HEK293T (cell line): ENCODE results near the gene GMDS.

Experiments
- CTCF ChIA-PET: fragments of 350-600 bp; formaldehyde crosslinking; extraction: SDS; loops from one replicate; lab custom pipeline; 2021; ENCODE audit warnings: antibody characterized with exemption, inconsistent platforms; lab: Yijun Ruan, JAX
- POLR2A ChIA-PET: fragments of 350-600 bp; formaldehyde crosslinking; extraction: SDS; loops from one replicate; lab custom pipeline; 2020; ENCODE audit warnings: antibody characterized with exemption, inconsistent platforms; lab: Yijun Ruan, JAX
- DNase-seq: peaks from one replicate; pipeline ENCODE4 v3.0.0; 2012; ENCODE audit warnings: mixed read lengths; ENCODE audit errors: extremely low spot score
- ARNT ChIP-seq: fragments of 450-650 bp; IDR thresholded peaks from 2 replicates; pipeline ENCODE4 v1.6.1; 2017; ENCODE audit warnings: mild to moderate bottlenecking
- BHLHE40 ChIP-seq: fragments of 450-650 bp; IDR thresholded peaks from 2 replicates; pipeline ENCODE4 v1.6.1; 2016; ENCODE audit warnings: mild to moderate bottlenecking, moderate library complexity, borderline replicate concordance
- CTBP1 ChIP-seq: fragments of 450-650 bp; IDR thresholded peaks from 2 replicates; pipeline ENCODE4 v1.6.1; 2016; ENCODE audit warnings: borderline replicate concordance
- ELF4 ChIP-seq: fragments of 450-650 bp; IDR thresholded peaks from 2 replicates; pipeline ENCODE4 v1.6.1; 2017; ENCODE audit warnings: antibody characterized with exemption
- FOXA1 ChIP-seq: fragments of 450-650 bp; IDR thresholded peaks from 2 replicates; pipeline ENCODE4 v1.6.1; 2016; ENCODE audit warnings: mild to moderate bottlenecking
- FOXK2 ChIP-seq: fragments of 450-650 bp; IDR thresholded peaks from 2 replicates; pipeline ENCODE4 v1.6.1; 2016; ENCODE audit warnings: mild to moderate bottlenecking
- FOXM1 ChIP-seq: fragments of 450-650 bp; IDR thresholded peaks from 2 replicates; pipeline ENCODE4 v1.6.1; 2017; ENCODE audit warnings: mild to moderate bottlenecking, borderline replicate concordance
- HDGF ChIP-seq: fragments of 450-650 bp; IDR thresholded peaks from 2 replicates; pipeline ENCODE4 v1.6.1; 2017; ENCODE audit warnings: antibody characterized with exemption, borderline replicate concordance
- L3MBTL2 ChIP-seq: fragments of 450-650 bp; conservative IDR thresholded peaks from 2 replicates; pipeline ENCODE4 v1.6.1; 2016; ENCODE audit warnings: mild to moderate bottlenecking
- LEF1 ChIP-seq: fragments of 450-650 bp; IDR thresholded peaks from 2 replicates; pipeline ENCODE4 v1.6.1; 2017; ENCODE audit warnings: mild to moderate bottlenecking, borderline replicate concordance
- NFRKB ChIP-seq: fragments of 450-650 bp; IDR thresholded peaks from 2 replicates; pipeline ENCODE4 v1.6.1; 2016; ENCODE audit warnings: mild to moderate bottlenecking, moderate library complexity
- SP1 ChIP-seq: fragments of 450-650 bp; IDR thresholded peaks from 2 replicates; pipeline ENCODE4 v1.6.1; 2017
- SUZ12 ChIP-seq: fragments of 450-650 bp; IDR thresholded peaks from 2 replicates; pipeline ENCODE4 v1.6.1; 2016; ENCODE audit warnings: mild to moderate bottlenecking
- TARDBP ChIP-seq: fragments of 450-650 bp; IDR thresholded peaks from 2 replicates; pipeline ENCODE4 v1.6.1; 2016
- ZNF384 ChIP-seq: fragments of 450-650 bp; IDR thresholded peaks from 2 replicates; pipeline ENCODE4 v1.6.1; 2016
- TF ChIP-seq, protein P1 (sequence below): fragments of 450-650 bp; IDR thresholded peaks from 2 replicates; pipeline ENCODE4 v1.6.1; 2016

GMDS gene

DNA sequence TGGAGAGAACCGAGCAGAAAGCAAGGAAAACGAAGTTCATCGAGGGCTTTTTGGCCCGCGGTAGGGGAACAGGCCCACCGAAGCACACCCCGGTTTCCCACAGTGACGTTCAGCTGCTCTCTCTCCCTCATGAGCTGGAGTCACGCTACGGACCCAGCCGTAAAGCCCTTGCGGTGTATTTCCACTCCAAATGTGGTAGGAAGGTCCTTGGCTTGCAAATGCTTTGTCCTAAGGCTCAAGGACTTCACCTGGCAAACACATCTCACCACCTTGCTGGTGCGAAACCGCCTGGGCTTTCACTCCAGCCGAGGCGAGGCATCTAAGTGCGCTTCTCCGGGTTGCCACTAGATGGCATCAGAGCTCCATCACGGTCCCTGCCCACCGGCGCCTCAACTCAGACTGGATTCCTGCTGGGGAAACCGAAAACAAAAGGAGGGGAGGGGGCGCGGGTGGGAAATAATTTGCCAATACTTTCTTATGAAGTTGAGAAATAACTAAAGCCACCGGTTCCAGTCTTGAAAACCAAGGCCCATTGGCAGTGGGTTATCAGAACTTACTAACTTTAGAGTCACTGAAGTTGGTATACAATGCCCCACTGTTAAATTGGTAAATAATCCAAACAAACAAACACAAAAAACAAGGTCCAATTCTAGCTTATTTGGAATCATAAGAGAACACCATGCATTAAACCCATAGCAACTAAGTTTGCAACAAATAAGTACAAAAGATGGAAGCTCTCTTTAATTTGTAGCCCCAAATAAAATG, 649.1 kb downstream of the GMDS start:
- POLR2A ChIA-PET: interaction anchor here (1.0 to 5.8 kb wide), 8 partner anchors 11 to 1036 kb away, joined by 3 to 85 read pairs (median 8); partner anchors contain the start of gene FOXC1
- peak; percentile 73 for DNase-seq
- no peak for TF ChIP-seq HDGF
- TF ChIP-seq FOXM1: no peak; the same call in 1 of the 2 replicates
- TF ChIP-seq, protein P1, sequence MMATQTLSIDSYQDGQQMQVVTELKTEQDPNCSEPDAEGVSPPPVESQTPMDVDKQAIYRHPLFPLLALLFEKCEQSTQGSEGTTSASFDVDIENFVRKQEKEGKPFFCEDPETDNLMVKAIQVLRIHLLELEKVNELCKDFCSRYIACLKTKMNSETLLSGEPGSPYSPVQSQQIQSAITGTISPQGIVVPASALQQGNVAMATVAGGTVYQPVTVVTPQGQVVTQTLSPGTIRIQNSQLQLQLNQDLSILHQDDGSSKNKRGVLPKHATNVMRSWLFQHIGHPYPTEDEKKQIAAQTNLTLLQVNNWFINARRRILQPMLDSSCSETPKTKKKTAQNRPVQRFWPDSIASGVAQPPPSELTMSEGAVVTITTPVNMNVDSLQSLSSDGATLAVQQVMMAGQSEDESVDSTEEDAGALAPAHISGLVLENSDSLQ: no peak
- TF ChIP-seq LEF1: no peak
- TF ChIP-seq TARDBP: no peak
- no peak for TF ChIP-seq CTBP1
- TF ChIP-seq SP1: no peak
- TF ChIP-seq FOXA1: no peak
- no peak for TF ChIP-seq SUZ12
- no peak for TF ChIP-seq ELF4
- no peak for TF ChIP-seq ARNT
- TF ChIP-seq ZNF384: no peak
- TF ChIP-seq NFRKB: no peak
- no peak for TF ChIP-seq FOXK2
- no peak for TF ChIP-seq BHLHE40
- CTCF ChIA-PET: interaction anchor here (0.5 to 2.3 kb wide), 15 partner anchors 10 to 1038 kb away, joined by 3 to 13 read pairs (median 3); no protein-coding TSS in a partner anchor

DNA sequence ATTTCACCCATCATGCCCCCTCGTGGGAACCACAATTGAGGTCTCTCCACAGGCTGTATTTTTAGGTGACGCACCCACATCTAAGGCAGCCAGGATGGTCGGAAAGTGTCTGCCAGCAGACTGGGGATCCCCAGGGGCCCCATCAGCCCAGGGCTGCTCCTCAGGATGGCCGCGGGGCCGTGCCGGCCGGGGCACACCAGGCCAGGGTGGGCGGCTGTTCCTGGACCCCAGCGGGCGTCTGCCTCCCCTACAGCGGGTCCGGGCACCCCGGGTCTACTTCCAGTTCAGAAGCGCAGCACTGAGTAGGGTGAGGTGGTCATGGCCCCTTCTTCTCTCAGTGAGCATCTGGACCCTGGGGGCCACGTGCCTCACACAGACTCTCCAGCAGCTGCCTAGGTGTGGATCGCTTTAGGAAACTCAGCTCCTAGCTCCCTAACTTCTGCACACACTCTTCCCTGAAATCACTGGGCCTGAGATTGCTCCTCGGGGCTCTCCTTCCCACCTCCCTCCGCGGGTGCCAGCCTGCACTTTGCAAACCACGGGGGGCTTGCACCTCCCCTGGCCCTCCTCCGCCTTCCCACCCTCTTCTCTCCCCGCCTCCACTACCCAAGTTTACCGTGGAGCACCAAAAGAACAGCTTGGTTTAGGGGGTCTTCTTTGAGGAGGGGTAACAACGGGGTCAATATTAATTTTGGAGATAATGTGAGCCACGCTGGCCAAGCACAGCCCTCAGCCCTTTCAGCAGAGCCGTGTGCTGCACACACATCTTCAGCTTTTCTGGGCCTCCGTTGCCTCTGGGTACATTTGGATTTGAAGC, 649.9 kb downstream of the GMDS start:
- POLR2A ChIA-PET: interaction anchor here (1.5 to 5.8 kb wide), 3 partner anchors 12 to 31 kb away, joined by 4 to 85 read pairs (median 32); partner anchors contain the start of gene FOXC1
- CTCF ChIA-PET: interaction anchor here (0.5 to 2.3 kb wide), 10 partner anchors 11 to 1039 kb away, joined by 3 to 13 read pairs (median 4); no protein-coding TSS in a partner anchor
- TF ChIP-seq L3MBTL2: no peak
- TF ChIP-seq FOXM1: no peak
- no peak for TF ChIP-seq ZNF384
- TF ChIP-seq CTBP1: no peak
- DNase-seq: no peak

DNA sequence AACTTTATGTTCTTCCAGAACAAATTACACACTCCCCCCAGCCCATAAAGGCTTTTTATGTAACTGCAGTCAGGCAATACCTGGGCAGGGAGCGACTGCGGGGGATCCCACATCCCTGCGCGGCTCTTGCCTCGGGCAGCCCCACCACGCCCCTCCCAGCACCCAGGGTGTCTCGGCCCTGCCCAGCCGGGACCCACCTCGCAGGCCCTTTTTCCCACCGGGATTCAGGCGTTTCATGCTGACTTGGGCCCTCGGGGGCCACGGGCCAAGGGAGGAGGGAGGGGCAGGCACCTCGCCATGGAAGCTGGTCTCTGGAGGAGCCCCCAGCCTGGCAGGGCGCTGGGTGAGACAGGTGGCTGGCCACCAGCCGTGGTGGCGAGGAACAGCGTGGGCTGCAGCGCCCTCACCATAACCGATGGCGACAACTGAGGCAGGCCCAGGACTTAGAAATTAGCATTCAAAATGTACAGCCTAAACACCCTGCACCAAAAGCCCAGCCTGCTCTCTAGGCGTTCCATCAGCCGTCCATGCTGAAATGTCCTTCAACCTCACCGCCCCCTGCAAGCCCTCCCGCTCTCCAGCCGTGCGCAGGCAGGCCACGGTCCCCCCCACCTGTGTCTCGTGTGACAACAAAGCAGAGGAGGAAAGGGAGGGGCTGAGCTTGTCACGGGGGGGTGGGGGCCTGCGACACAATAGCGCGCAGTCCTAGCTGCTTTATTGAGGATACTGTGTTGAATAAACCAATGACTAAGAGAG, 650.8 kb downstream of the GMDS start:
- DNase-seq: no peak
- TF ChIP-seq SUZ12: no peak
- TF ChIP-seq TARDBP: no peak
- no peak for TF ChIP-seq SP1
- no peak for TF ChIP-seq CTBP1
- TF ChIP-seq BHLHE40: no peak
- TF ChIP-seq ZNF384: no peak
- no peak for TF ChIP-seq NFRKB
- ChIA-PET CTCF (interaction anchor here (1.3 kb wide), 1 partner anchor 23 kb away, joined by 6 read pairs; no protein-coding TSS in a partner anchor), POLR2A (interaction anchor here (5.8 kb wide), 1 partner anchor 13 kb away, joined by 85 read pairs; no protein-coding TSS in a partner anchor)

DNA sequence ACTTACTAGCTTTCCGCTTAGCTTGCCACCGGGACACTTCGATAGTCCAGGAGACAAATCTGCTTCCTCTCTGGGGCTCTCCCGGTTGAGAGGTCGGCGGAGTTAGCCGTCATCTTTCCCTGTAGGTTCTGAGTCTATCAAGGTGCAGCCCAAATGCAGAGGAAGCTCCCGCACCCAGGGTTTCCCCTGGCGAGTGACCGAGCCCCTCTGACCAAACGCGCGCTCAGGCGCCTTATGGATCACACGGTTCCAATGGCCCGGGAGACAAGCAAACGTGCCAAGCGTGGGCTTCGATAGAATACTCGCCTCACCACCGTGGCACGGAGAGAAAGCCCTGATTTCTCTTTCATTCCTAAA, 651.5 kb downstream of the GMDS start:
- DNase-seq: no peak
- POLR2A ChIA-PET: interaction anchor here (0.8 kb wide), 1 partner anchor 13 kb away, joined by 3 read pairs; no protein-coding TSS in a partner anchor
- CTCF ChIA-PET: no interaction called here
- TF ChIP-seq SP1 (no peak), NFRKB (no peak), ZNF384 (no peak), LEF1 (no peak), ARNT (no peak), HDGF (no peak), CTBP1 (no peak), BHLHE40 (no peak), TARDBP (no peak), SUZ12 (no peak), FOXA1 (no peak), FOXK2 (no peak), ELF4 (no peak), L3MBTL2 (no peak), FOXM1 (no peak)
- TF ChIP-seq, protein P1: no peak

DNA sequence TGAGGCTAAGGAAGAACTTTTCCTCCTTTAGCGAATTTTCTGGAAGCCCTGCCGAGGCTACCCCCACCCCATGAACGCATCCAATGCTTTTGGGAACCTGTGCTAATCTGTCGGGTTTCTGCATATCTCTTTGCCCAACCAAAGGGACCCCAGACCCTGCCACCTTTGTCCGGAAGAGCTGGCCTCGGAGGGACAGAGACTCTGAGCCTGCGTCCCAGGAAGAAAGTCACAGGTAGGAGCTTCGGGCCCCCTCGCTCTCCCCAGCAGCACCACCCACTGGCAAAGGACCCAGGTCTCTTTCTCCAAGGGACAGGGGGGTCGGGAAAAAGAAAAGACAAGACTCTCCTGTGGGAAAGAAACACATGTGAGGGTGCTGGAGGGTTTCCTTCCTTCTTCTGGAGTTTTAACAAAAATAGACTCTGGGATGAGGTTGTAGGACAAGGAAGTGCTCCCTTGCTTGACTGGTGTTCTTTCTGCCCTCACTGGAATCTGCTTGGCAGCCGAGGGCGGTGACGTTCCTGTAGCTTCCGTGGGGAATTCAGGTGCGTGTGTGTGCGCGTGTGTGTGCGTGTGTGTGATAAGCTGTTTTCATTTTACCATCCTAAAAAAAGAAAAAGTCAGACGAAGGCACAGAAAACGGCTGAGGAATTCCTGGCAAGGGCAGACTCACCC, 652.0 kb downstream of the GMDS start:
- no peak for TF ChIP-seq LEF1
- no peak for DNase-seq
- ChIA-PET POLR2A (interaction anchor here (0.8 to 0.9 kb wide), 2 partner anchors 13 to 19 kb away, joined by 3 read pairs; no protein-coding TSS in a partner anchor), CTCF (no interaction called here)

DNA sequence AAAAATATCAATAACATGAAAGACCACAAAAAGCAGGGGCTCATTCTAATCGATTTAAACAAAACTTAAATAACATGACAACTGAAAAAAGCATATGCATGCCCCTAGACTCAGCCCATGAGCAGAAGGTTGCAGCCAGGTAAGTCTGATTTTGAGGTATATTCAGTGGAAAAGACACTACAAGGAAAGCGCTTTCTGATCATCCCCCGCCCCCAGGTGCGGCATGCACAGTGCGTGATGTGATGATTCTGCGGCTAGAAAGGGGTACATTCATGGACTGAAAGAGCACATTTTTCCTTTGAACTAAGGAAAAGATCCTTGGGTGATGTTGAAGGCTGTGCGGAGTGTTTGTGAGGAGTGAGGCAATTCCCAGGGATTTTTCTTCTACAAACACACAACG, 652.6 kb downstream of the GMDS start:
- ChIA-PET POLR2A (interaction anchor here (0.8 to 0.9 kb wide), 2 partner anchors 14 to 20 kb away, joined by 3 read pairs; no protein-coding TSS in a partner anchor), CTCF (no interaction called here)
- no peak for DNase-seq
- TF ChIP-seq FOXA1 (no peak), TARDBP (no peak)
- TF ChIP-seq, protein P1: no peak
